ENCODE measurements around the gene BNIPL. TPM values are rescaled to one million over a fixed set of nuclear protein-coding genes. Genes with fewer than 3 reads are reported as not detected.
A peak's percentile ranks its signal among the peaks of the same experiment; 100 is the strongest.

Gene BNIPL
- total and polyA plus RNA-seq, 2 of the 13 experiments (the other 11 are each of a cell fraction or from before 2014, with no cell fraction given), result 0.40 to 1.1 TPM

DNA sequence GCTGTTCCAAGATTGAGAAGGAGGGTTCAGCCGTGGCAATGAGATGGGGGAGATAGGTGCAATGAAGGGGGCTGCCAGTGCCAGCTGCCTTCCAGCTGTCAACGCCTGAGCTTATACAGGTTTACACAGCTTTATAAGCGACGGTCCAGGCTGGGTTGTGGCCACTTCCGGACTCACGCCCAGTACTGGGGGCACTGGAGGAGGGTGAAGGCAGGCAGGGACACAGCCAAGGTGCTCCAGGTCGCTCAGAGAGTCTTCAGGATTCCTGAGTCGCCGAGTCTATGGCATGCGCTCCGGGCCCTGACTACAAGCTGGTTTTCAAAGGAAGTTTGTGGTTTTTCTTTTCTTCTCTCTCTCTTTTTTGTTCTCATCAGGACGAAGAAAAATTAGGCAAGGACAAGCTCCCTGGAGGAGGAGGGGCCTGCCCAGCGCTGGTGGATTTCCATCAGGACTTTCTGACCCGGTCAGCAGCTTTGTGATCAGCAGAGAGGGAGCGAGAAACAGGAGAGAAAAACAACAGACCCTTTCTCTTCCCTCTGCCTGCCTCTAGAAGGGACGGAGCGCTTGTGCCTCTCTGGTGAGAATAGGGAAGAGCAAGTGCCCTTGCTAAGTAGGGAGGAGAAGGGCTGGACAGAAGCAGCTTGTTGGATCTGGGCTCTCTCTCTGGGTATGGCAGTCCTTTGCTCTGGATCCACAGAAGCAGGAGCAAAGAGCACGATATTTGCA, 29.9 kb upstream of the BNIPL start, which contains the start of gene MINDY1 (continued):
- TF ChIP-seq, protein P1, sequence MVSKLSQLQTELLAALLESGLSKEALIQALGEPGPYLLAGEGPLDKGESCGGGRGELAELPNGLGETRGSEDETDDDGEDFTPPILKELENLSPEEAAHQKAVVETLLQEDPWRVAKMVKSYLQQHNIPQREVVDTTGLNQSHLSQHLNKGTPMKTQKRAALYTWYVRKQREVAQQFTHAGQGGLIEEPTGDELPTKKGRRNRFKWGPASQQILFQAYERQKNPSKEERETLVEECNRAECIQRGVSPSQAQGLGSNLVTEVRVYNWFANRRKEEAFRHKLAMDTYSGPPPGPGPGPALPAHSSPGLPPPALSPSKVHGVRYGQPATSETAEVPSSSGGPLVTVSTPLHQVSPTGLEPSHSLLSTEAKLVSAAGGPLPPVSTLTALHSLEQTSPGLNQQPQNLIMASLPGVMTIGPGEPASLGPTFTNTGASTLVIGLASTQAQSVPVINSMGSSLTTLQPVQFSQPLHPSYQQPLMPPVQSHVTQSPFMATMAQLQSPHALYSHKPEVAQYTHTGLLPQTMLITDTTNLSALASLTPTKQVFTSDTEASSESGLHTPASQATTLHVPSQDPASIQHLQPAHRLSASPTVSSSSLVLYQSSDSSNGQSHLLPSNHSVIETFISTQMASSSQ (IDR thresholded peaks at IDR 0.05; ENCODE audit: low read depth), result no peak
- TF ChIP-seq, protein P1 (CRISPR knock-in tag; IDR thresholded peaks at IDR 0.05; ENCODE audit: borderline replicate concordance), result no peak
- TF ChIP-seq ZFP36L1 (CRISPR knock-in tag; IDR thresholded peaks at IDR 0.05) (no peak), ZFYVE20 (CRISPR knock-in tag; IDR thresholded peaks at IDR 0.05; ENCODE audit: borderline replicate concordance, low read depth) (no peak), ATM (IDR thresholded peaks at IDR 0.05; ENCODE audit: borderline replicate concordance) (no peak), PHB2 (IDR thresholded peaks at IDR 0.05; ENCODE audit: partially characterized antibody) (no peak), SP5 (CRISPR knock-in tag; IDR thresholded peaks at IDR 0.05; ENCODE audit: borderline replicate concordance, low read depth) (no peak), MTA3 (CRISPR knock-in tag; IDR thresholded peaks at IDR 0.05) (no peak), HHEX (CRISPR knock-in tag; IDR thresholded peaks at IDR 0.05) (no peak), CENPT (CRISPR knock-in tag; IDR thresholded peaks at IDR 0.05; ENCODE audit: low read depth) (no peak), GLI4 (CRISPR knock-in tag; IDR thresholded peaks at IDR 0.05; ENCODE audit: borderline replicate concordance) (0 out of 2 replicates have a peak, but pooled peaks have one; percentile 49), TEAD2 (CRISPR knock-in tag; IDR thresholded peaks at IDR 0.05) (no peak), ZNF543 (CRISPR knock-in tag; IDR thresholded peaks at IDR 0.05) (no peak), SOX6 (IDR thresholded peaks at IDR 0.05) (no peak), SOX6 (CRISPR knock-in tag; IDR thresholded peaks at IDR 0.05) (peak; percentile 75), ZNF335 (CRISPR knock-in tag; IDR thresholded peaks at IDR 0.05) (no peak), FOXA1 (IDR thresholded peaks at IDR 0.05) (no peak), FOXA1 (CRISPR knock-in tag; IDR thresholded peaks at IDR 0.05) (no peak), GZF1 (CRISPR knock-in tag; IDR thresholded peaks at IDR 0.05) (no peak)
- TF ChIP-seq, protein P2, sequence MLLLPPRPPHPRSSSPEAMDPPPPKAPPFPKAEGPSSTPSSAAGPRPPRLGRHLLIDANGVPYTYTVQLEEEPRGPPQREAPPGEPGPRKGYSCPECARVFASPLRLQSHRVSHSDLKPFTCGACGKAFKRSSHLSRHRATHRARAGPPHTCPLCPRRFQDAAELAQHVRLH (CRISPR knock-in tag; IDR thresholded peaks at IDR 0.05; ENCODE audit: borderline replicate concordance, low read depth), result no peak
- TF ChIP-seq, protein P3, sequence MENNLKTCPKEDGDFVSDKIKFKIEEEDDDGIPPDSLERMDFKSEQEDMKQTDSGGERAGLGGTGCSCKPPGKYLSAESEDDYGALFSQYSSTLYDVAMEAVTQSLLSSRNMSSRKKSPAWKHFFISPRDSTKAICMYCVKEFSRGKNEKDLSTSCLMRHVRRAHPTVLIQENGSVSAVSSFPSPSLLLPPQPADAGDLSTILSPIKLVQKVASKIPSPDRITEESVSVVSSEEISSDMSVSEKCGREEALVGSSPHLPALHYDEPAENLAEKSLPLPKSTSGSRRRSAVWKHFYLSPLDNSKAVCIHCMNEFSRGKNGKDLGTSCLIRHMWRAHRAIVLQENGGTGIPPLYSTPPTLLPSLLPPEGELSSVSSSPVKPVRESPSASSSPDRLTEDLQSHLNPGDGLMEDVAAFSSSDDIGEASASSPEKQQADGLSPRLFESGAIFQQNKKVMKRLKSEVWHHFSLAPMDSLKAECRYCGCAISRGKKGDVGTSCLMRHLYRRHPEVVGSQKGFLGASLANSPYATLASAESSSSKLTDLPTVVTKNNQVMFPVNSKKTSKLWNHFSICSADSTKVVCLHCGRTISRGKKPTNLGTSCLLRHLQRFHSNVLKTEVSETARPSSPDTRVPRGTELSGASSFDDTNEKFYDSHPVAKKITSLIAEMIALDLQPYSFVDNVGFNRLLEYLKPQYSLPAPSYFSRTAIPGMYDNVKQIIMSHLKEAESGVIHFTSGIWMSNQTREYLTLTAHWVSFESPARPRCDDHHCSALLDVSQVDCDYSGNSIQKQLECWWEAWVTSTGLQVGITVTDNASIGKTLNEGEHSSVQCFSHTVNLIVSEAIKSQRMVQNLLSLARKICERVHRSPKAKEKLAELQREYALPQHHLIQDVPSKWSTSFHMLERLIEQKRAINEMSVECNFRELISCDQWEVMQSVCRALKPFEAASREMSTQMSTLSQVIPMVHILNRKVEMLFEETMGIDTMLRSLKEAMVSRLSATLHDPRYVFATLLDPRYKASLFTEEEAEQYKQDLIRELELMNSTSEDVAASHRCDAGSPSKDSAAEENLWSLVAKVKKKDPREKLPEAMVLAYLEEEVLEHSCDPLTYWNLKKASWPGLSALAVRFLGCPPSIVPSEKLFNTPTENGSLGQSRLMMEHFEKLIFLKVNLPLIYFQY (CRISPR knock-in tag; IDR thresholded peaks at IDR 0.05; ENCODE audit: borderline replicate concordance), result 0 out of 2 replicates have a peak, but pooled peaks have one; percentile 56
- TF ChIP-seq, protein P4, sequence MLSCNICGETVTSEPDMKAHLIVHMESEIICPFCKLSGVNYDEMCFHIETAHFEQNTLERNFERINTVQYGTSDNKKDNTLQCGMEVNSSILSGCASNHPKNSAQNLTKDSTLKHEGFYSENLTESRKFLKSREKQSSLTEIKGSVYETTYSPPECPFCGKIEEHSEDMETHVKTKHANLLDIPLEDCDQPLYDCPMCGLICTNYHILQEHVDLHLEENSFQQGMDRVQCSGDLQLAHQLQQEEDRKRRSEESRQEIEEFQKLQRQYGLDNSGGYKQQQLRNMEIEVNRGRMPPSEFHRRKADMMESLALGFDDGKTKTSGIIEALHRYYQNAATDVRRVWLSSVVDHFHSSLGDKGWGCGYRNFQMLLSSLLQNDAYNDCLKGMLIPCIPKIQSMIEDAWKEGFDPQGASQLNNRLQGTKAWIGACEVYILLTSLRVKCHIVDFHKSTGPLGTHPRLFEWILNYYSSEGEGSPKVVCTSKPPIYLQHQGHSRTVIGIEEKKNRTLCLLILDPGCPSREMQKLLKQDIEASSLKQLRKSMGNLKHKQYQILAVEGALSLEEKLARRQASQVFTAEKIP (CRISPR knock-in tag; IDR thresholded peaks at IDR 0.05; ENCODE audit: borderline replicate concordance), result no peak
